Skeletal muscle satellite cell (primary cell): ENCODE data around the gene CASP5.
"Not testable (repeated sequence)": the region's sequence is repeated elsewhere in the genome, so short reads cannot be mapped to it uniquely, and the experiment has no call there.

Source experiments
- H3K27me3 ChIP-seq: 2 replicates; pipeline ENCODE4 v1.7.0; 2013; ENCODE audit warnings: low read length; ENCODE audit not compliant: control insufficient read depth, insufficient read depth
- H3K36me3 ChIP-seq: 2 replicates; pipeline ENCODE4 v1.7.0; 2013; ENCODE audit warnings: mild to moderate bottlenecking, control low read depth, low read length; ENCODE audit not compliant: insufficient read depth
- H3K4me1 ChIP-seq: 2 replicates; pipeline ENCODE4 v1.7.0; 2013; ENCODE audit warnings: low read length; ENCODE audit not compliant: control insufficient read depth, insufficient read depth
- H3K4me2 ChIP-seq: 2 replicates; pipeline ENCODE4 v1.7.0; 2013; ENCODE audit warnings: mild to moderate bottlenecking, low read length
- H3K4me3 ChIP-seq: 2 replicates; pipeline ENCODE4 v1.7.0; 2013; ENCODE audit warnings: low read length
- H3K9ac ChIP-seq: 2 replicates; pipeline ENCODE4 v1.7.0; 2013; ENCODE audit warnings: mild to moderate bottlenecking, low read depth, low read length, moderate library complexity
- H3K9me3 ChIP-seq: replicated peaks from 2 replicates; pipeline ENCODE4 v1.7.0; 2013; ENCODE audit warnings: mild to moderate bottlenecking, control low read depth, low read length

CASP5 gene

DNA sequence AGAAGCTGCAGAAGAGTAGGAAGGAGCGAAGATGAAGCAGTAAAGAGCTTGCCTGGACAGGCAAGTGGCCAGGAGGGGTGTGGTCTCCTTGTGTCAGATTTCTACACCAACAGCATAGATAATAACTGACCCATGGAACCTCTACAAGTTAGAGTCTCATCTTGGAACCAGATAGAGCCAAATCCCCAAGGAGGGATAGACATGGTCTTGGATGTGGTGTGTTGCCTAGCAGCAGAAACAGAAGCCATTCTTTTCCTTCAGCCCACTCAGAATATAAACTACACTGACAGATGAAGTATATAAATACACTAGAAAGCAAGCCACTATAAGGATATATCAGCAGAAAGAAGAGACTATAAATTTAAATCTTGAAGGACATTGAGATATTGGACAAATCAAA, 26.5 kb upstream of the CASP5 start:
- H3K4me2 ChIP-seq: no peak overlapping the region
- no peak overlapping the region for H3K4me3 ChIP-seq
- no peak overlapping the region for H3K9ac ChIP-seq

DNA sequence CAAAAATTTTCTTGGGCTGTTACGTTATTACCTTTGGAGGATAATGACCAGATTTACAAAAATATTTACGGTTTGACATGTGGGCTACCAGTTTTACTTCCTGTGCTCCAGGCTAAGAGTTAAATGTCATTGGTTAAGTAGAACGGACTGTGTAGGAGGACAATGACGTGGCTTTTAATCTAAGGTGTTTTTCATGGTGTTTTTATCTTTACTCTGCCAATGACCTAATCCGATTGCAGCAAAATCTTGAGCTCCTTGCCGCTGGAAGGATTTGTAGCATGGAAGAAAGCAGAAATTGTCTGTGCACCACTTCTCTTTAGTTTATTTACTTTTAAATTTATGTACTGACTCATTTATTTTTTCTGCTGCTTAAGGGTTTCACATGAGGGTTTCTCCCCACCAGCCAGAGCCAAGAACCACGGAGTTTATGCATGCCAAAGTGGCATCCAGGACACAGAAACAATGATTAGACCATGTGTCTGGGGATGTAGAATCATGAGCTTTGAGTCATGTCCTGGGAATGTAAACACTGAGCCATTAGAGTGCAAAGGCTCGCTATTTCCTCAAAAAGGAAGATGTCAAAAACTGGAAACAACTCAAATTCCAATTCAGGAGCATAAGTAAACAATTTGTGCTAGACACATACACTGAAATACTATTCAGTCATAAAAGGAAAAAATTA, 24.1 kb upstream of the CASP5 start:
- H3K4me1 ChIP-seq: peaks cover 17% of the 10 kb centered on the region
- H3K9ac ChIP-seq: no peak overlapping the region
- no peaks in the 10 kb centered on the region for H3K36me3 ChIP-seq
- no peaks in the 10 kb centered on the region for H3K27me3 ChIP-seq
- no peaks in the 10 kb centered on the region for H3K9me3 ChIP-seq
- H3K4me3 ChIP-seq: no peak overlapping the region
- peak overlapping the region; percentile 32 for H3K4me2 ChIP-seq

More for the DNA sequence above, 26.5 kb upstream of the CASP5 start:
- Histone ChIP-seq H3K36me3 (no peaks in the 10 kb centered on the region), H3K4me1 (peaks cover 17% of the 10 kb centered on the region), H3K9me3 (no peaks in the 10 kb centered on the region), H3K27me3 (no peaks in the 10 kb centered on the region)

DNA sequence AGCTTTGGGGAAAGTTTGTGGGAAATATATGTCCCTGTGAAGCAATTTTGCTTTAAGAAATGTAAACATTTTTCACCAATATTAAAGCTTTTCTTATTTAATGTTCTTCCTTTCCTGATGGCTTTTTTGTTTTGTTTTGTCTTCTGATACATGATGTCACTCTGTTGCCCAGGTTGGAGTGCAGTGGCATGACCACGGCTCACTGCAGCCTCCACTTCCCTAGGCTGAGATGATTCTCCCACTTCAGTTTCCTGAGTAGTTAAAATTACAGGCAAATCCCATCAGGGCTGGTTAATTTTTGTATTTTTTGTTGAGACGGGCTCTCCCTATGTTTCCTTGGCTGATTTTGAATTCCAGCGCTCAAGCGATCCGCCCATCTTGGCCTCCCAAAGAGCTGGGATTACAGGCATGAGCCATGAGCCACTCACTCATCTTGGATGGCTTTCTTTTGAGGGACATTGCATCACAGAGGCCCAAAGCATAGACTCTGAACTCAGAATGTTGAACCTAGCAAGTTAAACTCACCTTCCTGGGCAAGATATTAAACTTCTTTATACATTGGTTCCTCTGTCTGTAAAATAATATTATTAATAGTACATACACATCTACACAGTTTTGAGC, 22.8 kb upstream of the CASP5 start:
- no peak overlapping the region for H3K4me3 ChIP-seq
- H3K36me3 ChIP-seq: no peaks in the 10 kb centered on the region
- H3K9ac ChIP-seq: no peak overlapping the region
- H3K4me2 ChIP-seq: peak overlapping the region; percentile 71
- no peaks in the 10 kb centered on the region for H3K9me3 ChIP-seq
- H3K27me3 ChIP-seq: no peaks in the 10 kb centered on the region
- peaks cover 17% of the 10 kb centered on the region for H3K4me1 ChIP-seq

DNA sequence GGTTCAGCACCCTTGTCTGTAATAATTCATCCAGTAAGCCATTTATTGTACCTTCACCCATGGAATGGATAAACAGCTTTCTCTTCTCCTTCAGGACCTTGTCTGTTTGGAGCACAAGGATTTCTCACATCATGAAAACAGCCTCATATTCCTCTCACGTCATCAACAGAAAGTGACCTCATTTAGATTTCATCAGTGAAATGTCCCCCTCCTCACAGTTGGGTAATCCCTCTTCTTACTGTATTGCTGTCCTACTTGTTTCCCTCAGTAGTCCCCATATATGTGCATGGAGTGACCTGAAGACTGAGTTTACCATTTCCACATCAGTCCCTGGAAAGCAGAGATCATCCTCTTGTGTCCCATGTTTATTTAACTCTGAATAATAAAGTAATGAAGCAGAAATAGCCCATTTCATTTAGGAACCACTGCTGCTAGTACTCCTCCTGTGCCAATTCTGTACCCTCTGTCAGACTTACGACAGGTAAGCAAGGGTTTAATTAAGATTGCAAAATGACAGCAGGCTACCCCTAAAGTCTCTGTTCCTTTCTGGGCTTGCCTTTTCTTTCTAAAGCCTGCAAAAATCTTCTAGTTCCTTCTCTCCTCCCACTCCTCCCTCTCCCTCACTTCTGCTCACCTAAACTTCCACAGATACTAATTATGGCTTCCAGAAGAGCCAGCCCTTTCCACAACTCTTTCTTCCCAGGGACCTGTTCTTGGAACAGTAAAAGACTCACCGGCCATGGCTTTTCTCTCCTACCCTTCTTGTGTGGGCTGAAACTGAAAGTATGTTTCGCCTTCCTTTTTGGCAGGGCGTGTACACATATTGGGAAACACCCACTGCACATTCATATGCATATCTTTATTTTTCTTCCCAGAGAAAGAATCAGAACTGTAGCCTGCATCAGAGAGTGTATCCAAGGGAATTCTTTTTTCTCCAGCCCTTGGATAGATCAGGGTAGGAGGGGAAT, 21.9 kb upstream of the CASP5 start, which contains the start of gene CARD16:
Gene CARD16 (minus strand): TSS at position 779 of the 968 bp plus-strand sequence. CDS start 38 bp downstream, at position 741.
- H3K9me3 ChIP-seq, H3K27me3 ChIP-seq, H3K36me3 ChIP-seq: not testable (repeated sequence)
- peaks cover 17% of the 10 kb centered on the region for H3K4me1 ChIP-seq
- H3K4me3 ChIP-seq: peak within 1 kb of the TSS; percentile 46
- H3K4me2 ChIP-seq: peak within 1 kb of the TSS; percentile 71
- peak within 1 kb of the TSS; percentile 32 for H3K9ac ChIP-seq

DNA sequence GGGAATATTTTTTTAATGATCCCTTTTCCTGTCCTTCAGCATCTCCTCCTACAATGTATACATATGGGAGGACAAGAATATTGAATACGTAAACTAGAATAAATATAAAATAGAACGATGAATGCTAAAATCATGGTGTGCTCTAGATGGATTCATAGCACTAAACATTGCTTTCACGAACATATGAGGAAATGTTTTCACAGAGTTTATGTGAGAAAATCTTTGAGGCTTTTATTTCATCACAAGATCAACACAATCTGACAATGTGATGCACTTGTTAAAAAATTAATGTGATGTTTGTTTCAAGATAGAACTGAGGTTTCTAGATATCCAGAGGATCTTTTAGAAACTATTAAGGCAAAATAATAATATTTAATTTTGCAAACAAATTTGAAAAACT, 19.2 kb upstream of the CASP5 start:
- peaks cover 17% of the 10 kb centered on the region for H3K4me1 ChIP-seq
- no peak overlapping the region for H3K9ac ChIP-seq
- H3K4me2 ChIP-seq: no peak overlapping the region
- no peak overlapping the region for H3K4me3 ChIP-seq
- H3K9me3 ChIP-seq: no peaks in the 10 kb centered on the region
- no peaks in the 10 kb centered on the region for H3K27me3 ChIP-seq
- no peaks in the 10 kb centered on the region for H3K36me3 ChIP-seq

DNA sequence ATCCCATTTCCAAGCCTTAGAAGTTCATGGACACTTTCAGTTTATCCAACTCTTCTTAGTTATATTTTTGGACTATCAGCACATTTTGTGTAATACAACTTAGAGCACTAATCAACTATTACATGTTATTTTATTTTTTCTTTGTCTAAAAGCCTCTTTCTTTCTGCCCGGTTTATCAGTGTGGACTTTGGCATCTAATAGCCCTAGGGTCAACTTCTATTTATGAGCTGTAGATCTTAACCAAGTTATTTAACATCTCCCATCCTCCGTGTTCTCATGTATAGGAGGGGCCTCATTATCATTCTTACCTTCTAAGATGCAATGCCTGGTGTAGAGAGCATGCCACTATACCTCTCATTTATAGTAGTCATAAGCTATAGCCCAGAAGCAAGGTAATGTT, 17.7 kb upstream of the CASP5 start:
- Histone ChIP-seq H3K9ac (no peak overlapping the region), H3K27me3 (no peaks in the 10 kb centered on the region), H3K36me3 (no peaks in the 10 kb centered on the region), H3K4me1 (peaks cover 7% of the 10 kb centered on the region), H3K4me2 (no peak overlapping the region), H3K4me3 (no peak overlapping the region), H3K9me3 (no peaks in the 10 kb centered on the region)

DNA sequence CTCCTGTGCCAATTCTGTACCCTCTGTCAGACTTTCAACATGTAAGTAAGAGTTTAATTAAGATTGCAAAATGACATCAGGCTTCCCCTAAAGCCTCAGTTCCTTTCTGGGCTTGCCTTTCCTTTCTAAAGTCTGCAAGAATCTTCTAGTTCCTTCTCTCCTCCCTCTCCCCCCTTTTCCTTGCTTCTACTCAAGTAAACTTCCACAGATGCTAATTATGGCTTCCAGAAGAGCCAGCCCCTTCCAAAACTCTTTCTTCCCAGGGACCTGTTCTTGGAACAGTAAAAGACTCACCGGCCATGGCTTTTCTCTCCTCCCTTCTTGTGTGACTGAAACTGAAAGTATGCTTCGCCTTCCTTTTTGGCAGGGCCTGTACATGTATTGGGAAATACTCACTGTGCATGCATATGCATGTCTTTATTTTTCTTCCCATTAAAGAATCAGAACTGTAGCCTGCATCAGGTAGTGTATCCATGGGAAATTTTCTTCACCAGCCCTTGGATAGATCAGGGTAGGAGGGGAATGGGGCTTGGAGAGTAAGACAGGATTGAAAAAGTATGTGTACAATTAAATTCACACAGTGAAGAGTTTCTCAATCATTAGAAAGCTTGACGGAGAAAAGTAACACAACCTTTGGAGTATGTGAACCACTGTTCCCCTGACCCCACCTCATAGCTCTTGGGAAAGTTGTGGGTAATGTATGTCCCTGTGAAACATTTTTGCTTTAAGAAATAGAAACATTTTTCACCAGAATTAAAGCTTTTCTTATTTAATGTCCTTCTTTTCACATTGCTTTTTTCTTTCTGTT, 12.0 kb upstream of the CASP5 start, which contains the start of gene CASP1:
Gene CASP1 (minus strand): TSS at position 332 of the 808 bp plus-strand sequence. CDS start 31 bp downstream, at position 301.
- peaks cover 3% of the 10 kb centered on the region for H3K4me1 ChIP-seq
- peak within 1 kb of the TSS; percentile 66 for H3K4me2 ChIP-seq
- no peaks in the 10 kb centered on the region for H3K9me3 ChIP-seq
- H3K27me3 ChIP-seq: no peaks in the 10 kb centered on the region
- no peaks in the 10 kb centered on the region for H3K36me3 ChIP-seq
- peak within 1 kb of the TSS; percentile 20 for H3K9ac ChIP-seq
- no peak within 1 kb of the TSS for H3K4me3 ChIP-seq

DNA sequence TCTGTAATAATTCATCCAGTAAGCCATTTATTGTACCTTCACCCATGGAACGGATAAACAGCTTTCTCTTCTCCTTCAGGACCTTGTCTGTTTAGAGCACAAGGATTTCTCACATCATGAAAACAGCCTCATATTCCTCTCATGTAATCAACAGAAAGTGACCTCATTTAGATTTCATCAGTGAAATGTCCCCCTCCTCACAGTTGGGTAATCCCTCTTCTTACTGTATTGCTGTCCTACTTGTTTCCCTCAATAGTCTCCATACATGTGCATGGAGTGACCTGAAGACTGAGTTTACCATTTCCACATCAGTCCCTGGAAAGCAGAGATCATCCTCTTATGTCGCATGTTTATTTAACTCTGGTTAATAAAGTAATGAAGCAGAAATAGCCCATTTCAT, 11.4 kb upstream of the CASP5 start:
- H3K36me3 ChIP-seq, H3K27me3 ChIP-seq, H3K4me3 ChIP-seq, H3K9me3 ChIP-seq, H3K4me1 ChIP-seq: not testable (repeated sequence)
- H3K9ac ChIP-seq: peak overlapping the region; percentile 20
- H3K4me2 ChIP-seq: peak overlapping the region; percentile 66

DNA sequence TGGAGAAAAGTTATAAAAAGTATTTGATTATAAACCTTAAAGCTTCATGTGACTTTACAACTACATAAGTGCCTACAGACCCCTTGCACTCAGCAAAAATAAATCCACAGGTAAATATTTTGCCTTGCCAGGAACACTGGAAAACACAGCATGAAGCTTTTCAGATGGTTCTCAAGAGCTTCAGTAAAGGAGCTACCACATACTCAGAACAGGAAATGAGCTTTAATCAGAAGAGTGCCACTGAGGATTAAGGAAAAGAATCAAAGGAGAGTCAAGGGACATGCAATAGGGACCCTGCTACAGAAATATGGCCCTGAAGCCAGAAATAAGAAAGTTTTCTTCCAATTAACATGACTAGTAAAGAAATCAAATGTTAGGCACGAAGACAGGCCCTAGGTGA, 10.8 kb upstream of the CASP5 start:
- peaks cover 3% of the 10 kb centered on the region for H3K4me1 ChIP-seq
- no peak overlapping the region for H3K4me3 ChIP-seq
- H3K9ac ChIP-seq: no peak overlapping the region
- H3K4me2 ChIP-seq: no peak overlapping the region
- no peaks in the 10 kb centered on the region for H3K27me3 ChIP-seq
- H3K9me3 ChIP-seq: no peaks in the 10 kb centered on the region
- no peaks in the 10 kb centered on the region for H3K36me3 ChIP-seq

DNA sequence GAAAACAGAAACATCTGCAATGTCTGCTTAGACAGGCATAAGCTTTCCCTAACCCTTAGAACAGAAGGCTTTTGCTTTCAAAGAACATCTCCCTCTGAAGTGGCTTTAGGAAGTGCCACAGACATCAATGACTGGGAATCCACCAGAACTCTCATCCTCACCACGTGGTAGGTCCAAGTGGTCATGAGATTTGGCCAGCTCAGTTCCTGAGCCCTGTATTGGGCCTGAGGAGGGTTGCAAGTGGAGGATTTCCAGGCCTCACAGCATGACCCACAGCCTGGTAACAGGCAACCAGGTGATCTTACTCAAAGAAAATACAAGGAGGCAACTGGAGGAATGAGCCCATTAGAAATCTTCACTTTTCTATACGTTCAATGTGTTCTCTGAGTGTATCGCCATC, 10.4 kb upstream of the CASP5 start:
- Histone ChIP-seq H3K4me1 (peaks cover 3% of the 10 kb centered on the region), H3K9me3 (no peaks in the 10 kb centered on the region), H3K4me3 (no peak overlapping the region), H3K27me3 (no peaks in the 10 kb centered on the region), H3K36me3 (no peaks in the 10 kb centered on the region), H3K9ac (no peak overlapping the region), H3K4me2 (no peak overlapping the region)

DNA sequence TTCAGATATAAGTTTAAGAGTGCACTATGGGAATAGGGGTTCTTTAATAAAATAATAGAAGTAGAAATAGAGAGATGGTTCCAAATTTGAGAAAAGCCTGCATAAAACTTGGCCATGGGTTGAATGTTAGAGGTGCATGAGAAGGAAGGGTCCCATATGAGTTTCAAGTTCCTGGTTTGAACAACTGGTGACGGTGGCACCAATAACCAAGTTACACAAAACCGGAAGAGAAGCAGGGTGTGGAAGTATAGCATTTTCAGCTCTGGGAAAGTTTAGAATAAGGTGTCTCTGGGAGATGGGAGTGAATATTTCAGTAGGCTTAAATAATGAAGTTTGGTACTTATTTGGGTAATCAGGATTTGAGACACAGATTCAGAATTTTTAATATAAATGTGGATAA, 9.5 kb upstream of the CASP5 start:
- peaks cover 3% of the 10 kb centered on the region for H3K4me1 ChIP-seq
- no peaks in the 10 kb centered on the region for H3K27me3 ChIP-seq
- no peaks in the 10 kb centered on the region for H3K9me3 ChIP-seq
- no peak overlapping the region for H3K9ac ChIP-seq
- no peak overlapping the region for H3K4me2 ChIP-seq
- no peak overlapping the region for H3K4me3 ChIP-seq
- H3K36me3 ChIP-seq: no peaks in the 10 kb centered on the region
